Measurements from ENCODE around the gene CRAT.

The CRAT gene

DNA sequence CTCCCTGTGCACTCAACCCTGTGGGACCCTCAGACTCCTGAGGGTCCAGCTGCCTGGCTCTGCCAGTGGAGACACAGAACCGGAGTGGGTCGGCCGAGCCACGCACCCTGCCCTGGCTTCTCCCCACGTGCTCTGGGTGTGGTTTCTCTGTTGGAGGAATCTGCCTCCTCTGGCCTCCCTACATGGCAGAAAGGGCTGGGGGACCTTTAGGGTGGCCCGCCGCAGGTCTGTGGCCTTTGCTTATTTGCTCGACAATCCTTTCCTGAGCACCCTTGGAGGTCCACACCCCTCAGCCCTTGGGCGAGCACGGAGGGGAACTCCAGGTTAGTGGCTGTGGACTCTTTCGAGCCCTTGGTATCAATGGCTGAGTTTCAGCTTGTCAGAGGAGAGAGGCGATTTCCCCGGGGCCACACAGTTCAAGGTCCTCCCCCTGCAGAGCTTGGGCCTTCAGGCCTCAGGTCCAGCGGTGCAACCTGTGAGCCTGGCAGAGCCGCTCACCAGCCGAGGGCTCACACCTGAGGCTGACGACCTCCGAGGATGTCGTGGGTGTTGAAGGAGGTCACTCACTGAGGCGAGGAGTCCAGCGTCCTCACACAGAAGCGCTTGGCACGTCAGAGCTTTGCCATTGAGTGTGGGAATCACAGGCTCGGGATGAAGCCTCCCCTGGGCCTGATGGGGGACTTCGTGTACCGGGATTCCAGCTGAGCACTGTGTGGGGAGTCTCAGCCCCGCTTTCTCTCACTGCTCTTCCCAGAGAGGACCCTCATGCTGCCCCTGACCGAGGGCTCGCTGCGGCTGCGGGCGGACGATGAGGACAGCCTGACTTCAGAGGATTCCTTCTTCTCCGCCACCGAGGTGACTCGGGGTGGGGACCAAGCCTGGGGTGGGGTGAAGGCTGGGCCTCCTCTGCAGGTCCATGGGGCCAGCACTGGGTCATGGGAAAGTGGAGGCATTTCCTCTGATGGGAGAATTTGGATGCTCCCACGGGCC is 50.5 kb downstream of the CRAT start:
- DNase-seq = no peak

DNA sequence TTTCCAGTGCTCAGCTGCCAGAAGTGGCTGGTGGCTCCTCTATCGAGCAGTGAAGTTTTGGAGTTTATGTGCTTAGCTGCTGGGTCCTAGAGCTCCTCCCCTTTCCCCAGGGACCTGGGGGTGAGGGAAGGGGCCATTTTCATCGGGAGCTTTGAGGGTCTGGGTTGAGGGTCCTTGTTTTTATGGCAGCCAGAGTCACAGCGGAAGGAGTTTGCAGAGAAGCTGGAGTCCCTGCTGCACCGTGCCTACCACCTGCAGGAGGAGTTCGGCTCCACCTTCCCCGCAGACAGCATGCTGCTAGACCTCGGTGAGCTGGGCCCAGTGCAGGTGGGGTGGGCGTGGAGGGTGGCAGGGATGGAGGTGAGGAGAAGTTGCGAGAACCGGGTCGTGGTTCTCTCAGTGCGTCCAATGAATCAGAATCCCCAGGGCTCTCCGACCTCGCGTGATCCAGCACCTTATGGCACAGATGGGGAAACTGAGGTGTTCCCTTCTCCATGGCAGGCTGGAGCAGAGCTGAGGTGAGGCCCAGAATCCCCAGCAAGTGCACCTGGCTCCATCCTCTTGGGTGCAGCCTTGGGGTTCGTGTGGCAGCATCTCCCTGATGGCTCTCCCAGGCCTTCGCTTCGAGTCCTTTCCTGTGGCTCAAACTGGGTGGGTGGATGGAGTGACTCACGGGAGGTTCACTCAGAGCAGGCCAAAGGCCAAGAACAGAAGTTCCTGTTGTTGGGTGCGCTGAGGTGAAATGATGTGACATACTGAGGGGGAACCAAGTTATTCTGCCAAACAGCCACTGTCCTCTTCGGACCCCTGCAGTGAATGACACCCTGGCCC is 51.4 kb downstream of the CRAT start:
- DNase-seq = no peak

DNA sequence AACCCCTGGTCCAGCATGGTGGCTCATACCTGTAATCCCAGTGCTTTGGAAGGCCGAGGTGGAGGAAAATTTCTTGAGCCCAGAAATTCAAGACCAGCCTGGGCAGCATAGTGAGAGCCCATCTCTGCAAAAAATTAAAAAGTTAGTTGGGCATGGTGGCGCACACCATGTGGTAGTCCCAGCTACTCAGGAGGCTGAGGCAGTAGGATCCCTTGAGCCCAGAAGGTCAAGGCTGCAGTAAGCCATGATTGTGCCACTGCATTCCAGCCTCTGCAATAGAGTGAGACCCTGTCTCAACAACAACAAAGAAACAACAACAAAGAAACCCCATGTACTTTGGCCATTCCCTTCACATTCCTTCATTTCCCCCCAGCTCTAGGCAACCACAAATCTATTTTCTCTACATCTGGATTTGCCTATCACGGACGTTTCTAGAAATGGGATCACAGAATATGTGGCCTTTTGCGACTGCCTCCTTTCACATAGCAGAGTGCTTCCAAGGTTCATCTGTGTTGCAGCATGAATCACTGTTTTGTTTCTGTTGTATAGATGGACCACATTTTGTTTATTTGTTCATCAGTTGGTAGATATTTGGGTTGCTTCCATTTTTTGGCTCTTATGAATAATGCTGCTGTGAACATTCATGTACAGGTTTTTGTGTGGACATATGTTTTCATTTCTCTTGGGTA is 56.3 kb downstream of the CRAT start:
- no peak for DNase-seq

DNA sequence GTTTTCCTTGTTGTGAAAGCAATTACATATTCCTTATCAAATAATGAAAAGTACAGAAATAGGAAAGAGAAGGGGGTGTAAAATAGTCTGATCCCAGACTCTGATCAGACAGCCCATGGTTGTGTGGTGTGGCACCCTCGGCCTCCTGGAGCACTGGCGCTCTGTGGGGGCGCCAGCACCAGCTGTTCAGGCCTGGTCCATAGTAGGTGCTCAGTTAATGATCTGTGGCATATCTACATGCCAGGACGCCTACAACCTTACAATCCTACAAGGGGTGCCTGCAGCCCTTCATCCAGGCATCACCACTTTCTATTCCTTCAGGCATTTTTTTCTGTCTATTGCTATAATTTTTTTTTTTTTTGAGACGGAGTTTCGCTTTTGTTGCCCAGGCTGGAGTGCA is 57.6 kb downstream of the CRAT start:
- no peak for DNase-seq

DNA sequence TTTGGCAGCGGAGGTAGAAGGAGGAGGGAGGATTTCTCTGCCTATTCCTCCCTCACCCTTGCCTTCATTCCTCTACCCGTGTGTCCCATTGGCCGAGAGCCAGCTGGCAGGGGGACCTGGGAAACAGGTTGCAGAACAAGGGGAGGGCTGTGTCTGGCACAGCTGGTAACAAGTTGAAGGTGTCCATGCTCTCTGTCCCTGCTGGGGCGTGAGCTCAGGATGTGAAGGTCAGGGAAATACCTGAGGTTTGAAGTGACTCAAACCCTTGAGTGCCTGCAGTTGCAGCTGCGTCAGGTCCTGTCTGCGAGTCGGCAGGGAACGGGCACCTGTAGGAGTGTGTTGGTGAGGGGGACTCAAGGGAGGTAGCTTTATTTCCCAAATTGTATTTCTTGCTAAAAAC is 58.0 kb downstream of the CRAT start:
- peak in 1 of 2 experiments; percentile 5 for DNase-seq

Measured in SHP77 (cell line).